GM12878 (cell line): ENCODE data around the gene OR10G3. TPM values are rescaled to one million over a fixed set of nuclear protein-coding genes. Genes with fewer than 3 reads are reported as not detected.

Experiments
- ATAC-seq: fragments of 200-7000 bp; cut with Tn5 transposase; 3 replicates; pipeline ENCODE4 v1.9.1; 2020; ENCODE audit warnings: mild to moderate bottlenecking, moderate library complexity
- BruUV-seq: library from RNA; stranded (reverse); fragments of 400-500 nt; replicated peaks from 2 replicates; lab custom pipeline; 2021; lab: Mats Ljungman, UMichigan
- CTCF ChIA-PET: fragments of 300-600 bp; sonication (Branson Sonifier 250); formaldehyde crosslinking; extraction: SDS; loops from one replicate; lab custom pipeline; 2021; ENCODE audit warnings: inconsistent platforms; lab: Yijun Ruan, JAX
- POLR2A ChIA-PET: fragments of 350-600 bp; formaldehyde crosslinking; extraction: SDS; loops from one replicate; lab custom pipeline; 2021; ENCODE audit warnings: inconsistent platforms; lab: Charles Lee
- RAD21 ChIA-PET: fragments of 300-600 bp; sonication (Branson Sonifier 250); formaldehyde crosslinking; loops from one replicate; lab custom pipeline; 2023; ENCODE audit warnings: antibody characterized with exemption; ENCODE audit not compliant: unreplicated experiment; lab: Charles Lee
- SMC1A ChIA-PET: fragments of 300-600 bp; sonication (Branson Sonifier 250); formaldehyde crosslinking; loops from one replicate; lab custom pipeline; 2023; ENCODE audit not compliant: unreplicated experiment, uncharacterized antibody; lab: Charles Lee
- DNase-seq: peaks from one replicate; pipeline ENCODE4 v3.0.0-alpha.2; 2011; ENCODE audit warnings: low read depth, low spot score
- FAIRE-seq: peaks from 3 replicates; lab custom pipeline; 2011; peaks lifted over from hg19 to GRCh38; lab: Jason Lieb, UNC
- H2AFZ ChIP-seq: 2 replicates; pipeline ENCODE4 v1.6.0; 2011; ENCODE audit warnings: low read depth, low read length, control low read depth; ENCODE audit not compliant: control insufficient read depth
- H3K27ac ChIP-seq: 2 replicates; pipeline ENCODE4 v1.5.1; 2011; ENCODE audit warnings: control low read depth; ENCODE audit not compliant: control insufficient read depth, insufficient read depth
- H3K27me3 ChIP-seq, 2 experiments: replicated peaks in 1 of 2; 2 replicates each; pipeline versions ENCODE4 v1.6.0 to v1.6.1; 2011; ENCODE audit warnings: low read length in 1 of 2; ENCODE audit not compliant: control insufficient read depth in 2 of 2, insufficient read depth in 2 of 2
- H3K36me3 ChIP-seq, 2 experiments: 2 replicates each; pipeline ENCODE4 v1.5.1; 2011; ENCODE audit warnings: low read length in 1 of 2; ENCODE audit not compliant: control insufficient read depth in 2 of 2, insufficient read depth in 2 of 2
- H3K4me1 ChIP-seq: 2 replicates; pipeline ENCODE4 v1.6.1; 2011; ENCODE audit warnings: mild to moderate bottlenecking, low read length, moderate library complexity, mixed read lengths; ENCODE audit not compliant: control insufficient read depth, insufficient read depth
- H3K4me2 ChIP-seq: 2 replicates; pipeline ENCODE4 v1.6.0; 2011; ENCODE audit warnings: control low read depth; ENCODE audit not compliant: control insufficient read depth, insufficient read depth
- H3K4me3 ChIP-seq: fragments of 200-600 bp; sonication (generic); 2 replicates; pipeline ENCODE4 v1.5.1; 2016
- H3K79me2 ChIP-seq: 2 replicates; pipeline ENCODE4 v1.6.0; 2011; ENCODE audit warnings: low read length; ENCODE audit not compliant: control insufficient read depth, insufficient read depth
- H3K9ac ChIP-seq: 2 replicates; pipeline ENCODE4 v1.8.0; 2011; ENCODE audit warnings: low read length, control low read depth, mixed read lengths; ENCODE audit not compliant: control insufficient read depth, insufficient read depth
- H3K9me3 ChIP-seq: replicated peaks from 3 replicates; pipeline ENCODE4 v1.5.1; 2011; ENCODE audit warnings: mild to moderate bottlenecking, low read length; ENCODE audit not compliant: control insufficient read depth, insufficient read depth
- H4K20me1 ChIP-seq: 2 replicates; pipeline ENCODE4 v1.6.0; 2011; ENCODE audit not compliant: control insufficient read depth, insufficient read depth
- BCL11A ChIP-seq: IDR thresholded peaks from 2 replicates; pipeline ENCODE4 v1.6.1; 2011; ENCODE audit warnings: low read depth, low read length
- CREB1 ChIP-seq: IDR thresholded peaks from 2 replicates; pipeline ENCODE4 v1.6.1; 2012; ENCODE audit warnings: low read depth, mild to moderate bottlenecking, inconsistent platforms
- MXI1 ChIP-seq: fragments of 150-350 bp; IDR thresholded peaks from 2 replicates; pipeline ENCODE4 v1.6.1; 2011; ENCODE audit warnings: low read depth, mild to moderate bottlenecking, inconsistent platforms, low read length, improper control_type of control experiment
- NRF1 ChIP-seq: conservative IDR thresholded peaks from 2 replicates; pipeline ENCODE4 v1.6.1; 2011; ENCODE audit warnings: mild to moderate bottlenecking, low read depth, low read length, improper control_type of control experiment
- POLR2AphosphoS2 ChIP-seq: IDR thresholded peaks from 2 replicates; pipeline ENCODE4 v1.6.1; 2011; ENCODE audit warnings: low read depth, mild to moderate bottlenecking, low read length, improper control_type of control experiment, moderate library complexity
- SIN3A ChIP-seq: IDR thresholded peaks from 2 replicates; pipeline ENCODE4 v1.6.1; 2012; ENCODE audit warnings: low read depth, low read length, improper control_type of control experiment
- ZNF384 ChIP-seq: IDR thresholded peaks from 2 replicates; pipeline ENCODE4 v1.6.1; 2012; ENCODE audit warnings: low read depth, mild to moderate bottlenecking, low read length, improper control_type of control experiment, borderline replicate concordance
- WGBS: methylation state at CpG from one replicate; pipeline ENCODE4 v1.1.6; 2016; ENCODE audit warnings: low lambda C conversion rate; ENCODE audit not compliant: insufficient replicate concordance, insufficient coverage; ENCODE audit errors: missing lambda C conversion rate; 5-methylcytosine and 5-hydroxymethylcytosine counted together
- in situ Hi-C: fragments of 300-500 bp; cut with MboI; formaldehyde crosslinking; loops from 9 replicates; pipeline ENCODE4 v1.14.3; 2018; ENCODE audit warnings: mixed read lengths
- intact Hi-C: fragments of 100-400 bp; cut with micrococcal nuclease; formaldehyde crosslinking; loops from one replicate; pipeline ENCODE4 v1.14.2; 2022; ENCODE audit not compliant: unreplicated experiment
- polyA plus RNA-seq, 11 experiments: library from polyadenylated mRNA; depleted of rRNA in 4 of 11; unstranded in 6 of 11; stranded (reverse) in 5 of 11; fragments of >200 nt; fragmentation: Nextera tagmentation in 4 of 11; fragmentation: Illumina TruSeq in 1 of 11; extraction: Ambion mirVana in 4 of 11; extraction: Trizol in 1 of 11; gene quantifications; 1 replicate in 1 of 11; 2 replicates in 10 of 11; pipeline versions ENCODE4 v1.2.1 to v1.2.3, GENCODE V29; 2011 to 2016; ENCODE audit warnings: inconsistent platforms in 2 of 11, missing spikeins in 2 of 11, low read depth in 1 of 11
- total RNA-seq, 4 experiments: library from RNA; depleted of rRNA in 3 of 4; stranded (reverse); fragments of >200 nt in 3 of 4; fragmentation: Illumina TruSeq in 1 of 4; extraction: Trizol in 1 of 4; gene quantifications; 2 replicates each; pipeline versions ENCODE4 v1.2.1 to v1.2.3, GENCODE V29; 2013 to 2021
- TF ChIP-seq, protein P1 (sequence below): fragments of 450-650 bp; IDR thresholded peaks from 2 replicates; pipeline ENCODE4 v1.6.1; 2018; ENCODE audit warnings: borderline replicate concordance, mild to moderate bottlenecking; ENCODE audit not compliant: partially characterized antibody
- TF ChIP-seq, protein P2 (sequence below): fragments of 450-650 bp; IDR thresholded peaks from 2 replicates; pipeline ENCODE4 v1.6.1; 2017; ENCODE audit warnings: mild to moderate bottlenecking, moderate library complexity

OR10G3 gene
- total and polyA plus RNA-seq, 10 of the 15 experiments (the other 5 are each of a cell fraction or from before 2014, with no cell fraction given), result not detected

DNA sequence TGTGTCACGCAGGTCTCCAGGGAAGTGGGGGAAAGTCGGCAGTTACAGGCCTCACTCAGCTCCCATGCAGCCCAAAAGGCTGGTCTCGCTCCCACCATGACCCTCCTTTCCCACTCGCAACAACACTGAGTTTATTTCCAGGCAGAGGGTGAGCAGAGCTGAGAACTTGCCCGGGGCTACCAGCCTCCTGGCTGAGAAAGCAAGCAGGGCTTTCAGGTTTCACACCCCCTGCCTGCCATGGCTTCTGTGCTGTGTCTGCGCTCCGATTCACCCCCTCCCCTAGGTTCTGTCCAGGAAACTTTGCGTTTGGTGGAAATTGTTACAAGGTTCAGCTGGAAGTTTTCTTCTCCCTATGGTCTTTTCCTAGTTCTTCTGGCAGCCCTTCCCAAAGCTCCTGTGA, 37.7 kb upstream of the OR10G3 start:
- TF ChIP-seq POLR2AphosphoS2 (no peak), MXI1 (no peak), BCL11A (no peak), NRF1 (no peak), CREB1 (no peak), ZNF384 (no peak), SIN3A (no peak)
- TF ChIP-seq, protein P1, sequence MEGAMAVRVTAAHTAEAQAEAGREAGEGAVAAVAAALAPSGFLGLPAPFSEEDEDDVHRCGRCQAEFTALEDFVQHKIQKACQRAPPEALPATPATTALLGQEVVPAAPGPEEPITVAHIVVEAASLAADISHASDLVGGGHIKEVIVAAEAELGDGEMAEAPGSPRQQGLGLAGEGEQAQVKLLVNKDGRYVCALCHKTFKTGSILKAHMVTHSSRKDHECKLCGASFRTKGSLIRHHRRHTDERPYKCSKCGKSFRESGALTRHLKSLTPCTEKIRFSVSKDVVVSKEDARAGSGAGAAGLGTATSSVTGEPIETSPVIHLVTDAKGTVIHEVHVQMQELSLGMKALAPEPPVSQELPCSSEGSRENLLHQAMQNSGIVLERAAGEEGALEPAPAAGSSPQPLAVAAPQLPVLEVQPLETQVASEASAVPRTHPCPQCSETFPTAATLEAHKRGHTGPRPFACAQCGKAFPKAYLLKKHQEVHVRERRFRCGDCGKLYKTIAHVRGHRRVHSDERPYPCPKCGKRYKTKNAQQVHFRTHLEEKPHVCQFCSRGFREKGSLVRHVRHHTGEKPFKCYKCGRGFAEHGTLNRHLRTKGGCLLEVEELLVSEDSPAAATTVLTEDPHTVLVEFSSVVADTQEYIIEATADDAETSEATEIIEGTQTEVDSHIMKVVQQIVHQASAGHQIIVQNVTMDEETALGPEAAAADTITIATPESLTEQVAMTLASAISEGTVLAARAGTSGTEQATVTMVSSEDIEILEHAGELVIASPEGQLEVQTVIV, result no peak
- TF ChIP-seq, protein P2, sequence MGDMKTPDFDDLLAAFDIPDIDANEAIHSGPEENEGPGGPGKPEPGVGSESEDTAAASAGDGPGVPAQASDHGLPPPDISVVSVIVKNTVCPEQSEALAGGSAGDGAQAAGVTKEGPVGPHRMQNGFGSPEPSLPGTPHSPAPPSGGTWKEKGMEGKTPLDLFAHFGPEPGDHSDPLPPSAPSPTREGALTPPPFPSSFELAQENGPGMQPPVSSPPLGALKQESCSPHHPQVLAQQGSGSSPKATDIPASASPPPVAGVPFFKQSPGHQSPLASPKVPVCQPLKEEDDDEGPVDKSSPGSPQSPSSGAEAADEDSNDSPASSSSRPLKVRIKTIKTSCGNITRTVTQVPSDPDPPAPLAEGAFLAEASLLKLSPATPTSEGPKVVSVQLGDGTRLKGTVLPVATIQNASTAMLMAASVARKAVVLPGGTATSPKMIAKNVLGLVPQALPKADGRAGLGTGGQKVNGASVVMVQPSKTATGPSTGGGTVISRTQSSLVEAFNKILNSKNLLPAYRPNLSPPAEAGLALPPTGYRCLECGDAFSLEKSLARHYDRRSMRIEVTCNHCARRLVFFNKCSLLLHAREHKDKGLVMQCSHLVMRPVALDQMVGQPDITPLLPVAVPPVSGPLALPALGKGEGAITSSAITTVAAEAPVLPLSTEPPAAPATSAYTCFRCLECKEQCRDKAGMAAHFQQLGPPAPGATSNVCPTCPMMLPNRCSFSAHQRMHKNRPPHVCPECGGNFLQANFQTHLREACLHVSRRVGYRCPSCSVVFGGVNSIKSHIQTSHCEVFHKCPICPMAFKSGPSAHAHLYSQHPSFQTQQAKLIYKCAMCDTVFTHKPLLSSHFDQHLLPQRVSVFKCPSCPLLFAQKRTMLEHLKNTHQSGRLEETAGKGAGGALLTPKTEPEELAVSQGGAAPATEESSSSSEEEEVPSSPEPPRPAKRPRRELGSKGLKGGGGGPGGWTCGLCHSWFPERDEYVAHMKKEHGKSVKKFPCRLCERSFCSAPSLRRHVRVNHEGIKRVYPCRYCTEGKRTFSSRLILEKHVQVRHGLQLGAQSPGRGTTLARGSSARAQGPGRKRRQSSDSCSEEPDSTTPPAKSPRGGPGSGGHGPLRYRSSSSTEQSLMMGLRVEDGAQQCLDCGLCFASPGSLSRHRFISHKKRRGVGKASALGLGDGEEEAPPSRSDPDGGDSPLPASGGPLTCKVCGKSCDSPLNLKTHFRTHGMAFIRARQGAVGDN, result no peak
- TF ChIP-seq, all 136 proteins: peak for 0
- no peaks in the 10 kb centered on the region for H3K79me2 ChIP-seq
- ATAC-seq, result peak; percentile 21; the same call in 1 of the 3 replicates
- no peak overlapping the region for H3K27ac ChIP-seq
- no peaks in the 10 kb centered on the region for H3K27me3 ChIP-seq
- CTCF ChIA-PET, result interaction anchor here (1.1 kb wide), 2 partner anchors 94 to 106 kb away, joined by 3 to 6 read pairs; no protein-coding TSS in a partner anchor
- intact Hi-C loops, result no loop called here
- H3K4me2 ChIP-seq, result no peak overlapping the region
- H3K36me3 ChIP-seq, result no peaks in the 10 kb centered on the region
- 7% methylated on average over 8 of the region's 8 CpGs for WGBS
- H3K4me1 ChIP-seq, result no peaks in the 10 kb centered on the region
- BruUV-seq, result no TSS peak
- H4K20me1 ChIP-seq, result no peaks in the 10 kb centered on the region
- no peak for DNase-seq
- RAD21 ChIA-PET, result no interaction called here
- H2AFZ ChIP-seq, result no peak overlapping the region
- in situ Hi-C loops, result no loop called here
- H3K9ac ChIP-seq, result no peak overlapping the region
- no peaks in the 10 kb centered on the region for H3K9me3 ChIP-seq
- POLR2A ChIA-PET, result interaction anchor here (0.5 kb wide), 1 partner anchor 11 kb away, joined by 6 read pairs; no protein-coding TSS in a partner anchor
- FAIRE-seq, result no peak
- no peak overlapping the region for H3K4me3 ChIP-seq
- SMC1A ChIA-PET, result no interaction called here
